NCI-H2227 (cell line): Measurements from ENCODE around the gene PKD2.

Experiments
- DNase-seq: peaks from one replicate; lab custom pipeline; 2025; ENCODE audit not compliant: unreplicated experiment; lab: John Stamatoyannopoulos, UW

Gene PKD2

DNA sequence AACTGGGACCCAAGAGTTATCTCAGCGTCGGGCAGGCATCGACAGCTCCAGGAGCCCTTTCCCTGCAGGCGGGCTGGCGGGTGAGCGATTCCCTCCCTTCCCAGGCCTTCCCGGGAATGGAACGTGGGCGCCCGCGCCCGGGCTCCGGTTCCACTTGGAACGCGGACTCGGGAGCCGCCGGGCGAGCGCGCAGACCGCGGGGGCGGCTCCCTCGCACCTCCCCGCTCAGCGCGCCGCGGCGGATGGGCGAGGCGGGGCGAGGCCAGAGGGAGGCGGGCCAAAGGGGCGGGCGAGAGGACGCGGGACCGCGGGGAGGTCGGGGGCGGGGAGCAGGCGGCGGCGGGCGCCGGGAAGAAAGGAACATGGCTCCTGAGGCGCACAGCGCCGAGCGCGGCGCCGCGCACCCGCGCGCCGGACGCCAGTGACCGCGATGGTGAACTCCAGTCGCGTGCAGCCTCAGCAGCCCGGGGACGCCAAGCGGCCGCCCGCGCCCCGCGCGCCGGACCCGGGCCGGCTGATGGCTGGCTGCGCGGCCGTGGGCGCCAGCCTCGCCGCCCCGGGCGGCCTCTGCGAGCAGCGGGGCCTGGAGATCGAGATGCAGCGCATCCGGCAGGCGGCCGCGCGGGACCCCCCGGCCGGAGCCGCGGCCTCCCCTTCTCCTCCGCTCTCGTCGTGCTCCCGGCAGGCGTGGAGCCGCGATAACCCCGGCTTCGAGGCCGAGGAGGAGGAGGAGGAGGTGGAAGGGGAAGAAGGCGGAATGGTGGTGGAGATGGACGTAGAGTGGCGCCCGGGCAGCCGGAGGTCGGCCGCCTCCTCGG is at the start of gene PKD2:
TSS of gene PKD2 (plus strand) at position 332 of the 818 bp plus-strand sequence. CDS start at position 431, 99 bp downstream.
- DNase-seq: peak; percentile 75

DNA sequence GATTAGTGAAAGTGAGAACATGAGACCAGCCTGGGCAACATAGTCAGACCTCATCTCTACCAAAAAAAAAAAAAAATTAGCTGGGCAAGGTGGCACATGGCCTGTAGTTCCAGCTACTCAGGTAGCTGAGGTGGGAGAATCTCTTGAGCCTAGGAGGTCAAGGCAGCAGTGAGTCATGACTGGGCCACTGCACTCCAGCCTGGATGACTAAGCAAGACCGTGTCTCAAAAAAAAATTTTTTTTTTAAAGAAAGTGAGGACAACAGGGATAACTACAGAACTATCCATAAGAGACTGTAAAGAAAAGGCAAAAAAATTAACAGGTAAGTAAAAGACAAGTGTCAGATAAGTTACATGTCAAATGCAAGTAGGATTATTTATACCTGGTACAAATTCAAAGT is 45.4 kb upstream of the PKD2 start:
- DNase-seq: no peak

DNA sequence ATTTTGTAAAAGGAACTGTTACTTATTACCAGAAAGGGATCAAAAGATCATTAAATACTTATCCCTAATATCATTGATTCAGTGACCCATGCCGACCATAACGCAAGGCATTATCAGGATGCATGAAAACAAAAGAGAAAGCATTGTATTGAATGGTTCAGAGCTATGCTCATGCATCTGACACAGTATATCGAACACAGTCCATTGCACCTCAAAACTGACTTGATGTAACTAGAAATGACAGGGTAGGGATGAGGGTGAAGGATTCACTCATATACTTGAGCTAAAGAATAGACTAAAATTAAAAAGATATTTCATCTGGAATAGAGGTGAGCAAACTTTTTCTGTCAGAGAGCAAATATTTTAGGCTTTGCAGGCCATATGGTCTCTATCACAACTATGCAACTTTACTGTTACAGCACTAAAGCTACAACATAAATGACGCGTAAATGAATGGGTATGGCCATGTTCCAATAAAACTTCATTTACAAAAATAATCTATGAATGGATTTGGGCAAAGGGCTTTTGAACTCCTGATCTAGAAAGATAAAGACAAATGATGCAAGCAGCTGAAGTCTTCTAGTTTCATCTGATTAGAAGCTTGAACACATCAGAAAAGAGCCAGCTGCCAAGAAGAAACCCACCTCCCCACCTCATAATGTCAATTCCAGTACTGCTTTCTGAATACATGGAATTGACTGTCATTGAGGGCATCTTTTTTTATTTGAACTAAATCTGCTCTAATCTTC is 44.9 kb upstream of the PKD2 start:
- no peak for DNase-seq

DNA sequence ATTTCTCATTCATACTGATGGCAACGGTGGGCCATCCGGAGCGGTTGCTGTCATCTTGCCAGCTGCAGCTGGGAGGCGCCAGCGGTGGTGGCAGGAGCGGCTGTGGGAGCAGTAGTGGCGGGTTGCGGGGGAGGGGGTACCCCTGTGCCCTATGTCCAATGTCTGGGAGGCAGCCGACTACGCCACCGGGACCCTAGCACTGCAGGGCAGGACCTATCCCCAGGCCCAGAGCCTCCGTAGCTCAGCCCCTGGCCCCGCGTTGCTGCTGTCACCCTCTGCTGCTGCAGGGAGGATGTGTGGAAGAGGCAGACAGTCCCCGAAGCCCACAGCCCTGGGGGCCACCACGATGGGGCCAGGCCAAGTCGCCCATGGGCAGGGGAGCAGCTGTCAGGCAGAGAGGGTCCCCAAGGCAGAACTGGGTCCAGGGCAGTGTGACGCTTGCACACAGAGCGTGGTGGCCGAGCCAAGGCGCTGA is 41.9 kb upstream of the PKD2 start:
- DNase-seq: no peak

DNA sequence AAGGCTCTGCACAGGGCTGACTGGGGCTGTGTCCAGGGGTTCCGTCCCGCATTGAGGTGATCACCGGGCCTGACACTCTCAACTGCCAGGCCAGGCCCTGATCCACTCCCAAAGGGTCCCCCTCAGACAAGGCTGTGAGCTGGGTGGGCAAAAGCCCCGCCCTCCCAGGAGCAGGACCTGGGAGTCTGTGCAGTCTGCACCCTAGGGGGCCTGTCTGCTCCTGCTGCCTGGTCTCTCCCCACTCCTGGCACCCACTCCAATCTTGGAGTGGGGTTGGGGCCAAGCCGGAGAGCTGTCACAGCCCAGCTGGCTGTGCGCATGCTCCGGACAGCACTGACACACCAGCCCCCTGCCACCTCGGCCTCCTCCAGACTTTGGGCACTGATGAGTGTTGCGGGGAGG is 41.3 kb upstream of the PKD2 start:
- DNase-seq: no peak

DNA sequence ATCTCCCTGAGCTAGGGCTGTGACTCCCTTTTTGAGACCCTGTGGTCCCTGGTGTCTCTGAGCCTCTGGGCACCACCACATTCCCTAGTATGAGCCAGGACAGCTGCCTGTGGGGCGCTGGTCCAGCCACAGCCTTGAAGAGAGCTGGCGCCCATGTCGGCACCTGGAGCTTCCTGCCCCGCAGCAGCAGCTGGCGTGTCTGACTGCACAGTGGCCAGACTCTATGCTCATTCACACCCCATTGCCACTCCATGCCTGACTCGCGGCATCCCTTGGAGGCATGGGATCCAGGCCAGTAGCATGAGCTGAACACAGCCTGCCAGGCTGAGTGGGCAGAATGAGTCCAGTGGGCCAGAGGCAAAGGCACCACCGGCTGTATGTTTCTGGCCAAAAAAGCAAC is 40.2 kb upstream of the PKD2 start:
- DNase-seq: no peak

DNA sequence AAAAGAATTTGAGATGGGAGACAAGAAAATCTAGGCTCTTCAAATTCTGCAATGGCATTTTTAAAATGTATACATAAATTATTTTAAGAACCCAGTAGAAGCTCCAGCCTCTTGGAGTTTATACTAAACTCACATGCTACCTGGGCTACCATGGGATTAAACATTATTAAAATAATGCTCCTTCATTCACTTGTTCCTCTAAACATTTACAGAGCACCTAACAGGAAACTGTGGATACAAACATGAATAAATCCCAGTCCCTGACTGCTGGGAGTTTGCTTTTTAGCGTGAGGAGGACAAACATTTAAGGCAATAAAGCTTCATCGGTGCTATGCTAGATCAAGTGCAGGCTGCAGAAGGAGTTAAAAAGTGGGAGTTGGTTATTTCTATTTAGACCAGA is 37.3 kb upstream of the PKD2 start:
- no peak for DNase-seq

DNA sequence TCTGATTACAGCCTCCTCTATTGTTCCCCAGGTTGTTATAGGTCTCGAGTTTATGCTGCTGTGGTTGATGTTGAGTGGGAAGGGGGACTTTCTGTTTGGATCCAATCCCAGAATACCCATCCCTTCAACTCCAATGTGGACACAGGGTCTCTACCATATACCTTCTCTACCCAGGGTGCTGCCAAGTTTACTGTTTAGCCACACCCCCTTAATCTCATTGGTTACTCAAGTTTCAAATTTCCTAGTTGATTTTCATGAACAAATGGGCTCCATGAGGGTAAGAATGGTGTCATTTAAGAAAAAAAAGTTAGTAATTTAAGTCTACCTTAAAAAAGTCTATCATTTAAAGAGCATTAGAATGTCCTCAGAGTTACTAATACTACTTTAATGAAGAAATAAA is 35.6 kb upstream of the PKD2 start:
- DNase-seq: no peak

DNA sequence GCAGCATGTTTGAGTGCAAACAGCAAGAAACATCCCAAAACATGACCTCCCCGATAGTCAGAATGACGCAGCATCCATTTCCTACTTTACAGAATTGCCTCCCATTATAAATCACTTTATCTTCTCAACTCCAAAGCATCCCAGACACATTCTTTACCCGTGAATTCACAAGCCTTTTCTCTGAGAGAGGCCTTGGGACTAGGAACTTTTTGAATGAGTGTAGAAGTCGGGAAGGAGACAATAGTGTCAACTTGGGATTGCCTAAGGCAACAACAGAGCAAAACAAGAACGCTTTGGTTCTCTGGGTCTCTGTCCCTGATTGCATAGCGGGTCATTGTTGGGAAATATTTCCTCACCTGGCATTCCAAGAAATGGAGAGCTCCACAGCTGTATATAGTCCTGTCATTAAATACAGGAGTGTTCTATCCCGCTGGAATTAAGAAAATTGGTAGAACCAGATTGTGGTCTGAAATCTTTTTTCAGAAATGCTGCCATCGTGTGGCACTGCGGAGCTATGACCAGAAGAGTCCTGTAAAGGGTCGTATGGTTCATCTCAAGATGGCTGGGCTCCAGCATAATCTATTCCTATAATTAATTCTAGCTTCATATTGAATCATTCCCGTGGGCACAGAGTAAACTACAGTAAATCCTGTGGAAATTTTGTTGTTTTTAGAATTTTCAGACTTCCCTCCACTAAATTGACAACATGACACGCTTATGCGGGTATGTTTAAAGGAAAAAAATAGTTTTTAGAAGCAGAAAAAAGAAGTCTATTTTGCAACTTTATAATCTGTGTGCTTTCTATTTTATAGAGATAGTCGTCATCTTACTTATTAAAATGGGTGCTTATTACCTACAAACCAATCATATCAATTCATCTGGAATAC is 33.9 kb upstream of the PKD2 start:
- DNase-seq: peak; percentile 37

DNA sequence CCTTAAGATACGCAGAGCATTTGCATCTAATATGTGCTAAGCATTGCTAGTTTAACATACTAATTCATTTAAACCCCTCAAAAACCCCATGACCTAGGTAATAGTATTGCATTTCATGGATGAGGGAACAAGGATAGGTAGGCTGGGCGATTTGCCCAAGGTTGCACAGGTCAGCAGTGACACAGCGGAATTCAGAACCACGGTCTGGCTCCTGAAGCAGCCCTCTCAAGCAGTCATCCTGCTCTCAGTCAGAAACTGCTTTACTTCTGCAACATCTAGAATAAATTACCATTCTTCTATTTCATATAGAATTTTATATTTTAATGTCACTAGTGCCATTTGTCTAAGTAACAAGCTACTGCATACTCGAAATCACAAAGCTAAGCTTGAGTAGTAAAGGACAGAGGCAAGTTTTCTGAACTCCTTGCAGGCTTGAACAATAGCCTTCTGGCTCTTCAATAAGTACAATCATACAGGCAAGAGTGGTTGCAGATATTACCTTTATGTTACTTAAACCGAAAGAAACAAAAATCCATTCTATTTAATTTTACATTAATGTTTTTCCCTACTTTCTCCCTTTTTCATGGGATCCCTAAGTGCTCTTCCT is 32.5 kb upstream of the PKD2 start:
- no peak for DNase-seq

DNA sequence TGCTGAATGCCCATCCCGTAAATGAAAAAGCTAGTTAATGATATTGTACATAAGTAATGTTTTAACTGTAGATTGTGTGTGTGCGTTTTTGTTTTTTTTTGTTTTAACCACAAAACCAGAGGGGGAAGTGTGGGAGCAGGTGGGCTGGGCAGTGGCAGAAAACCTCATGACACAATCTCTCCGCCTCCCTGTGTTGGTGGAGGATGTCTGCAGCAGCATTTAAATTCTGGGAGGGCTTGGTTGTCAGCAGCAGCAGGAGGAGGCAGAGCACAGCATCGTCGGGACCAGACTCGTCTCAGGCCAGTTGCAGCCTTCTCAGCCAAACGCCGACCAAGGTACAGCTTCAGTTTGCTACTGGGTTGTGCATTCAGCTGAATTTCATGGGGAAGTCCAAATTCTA is 32.0 kb upstream of the PKD2 start, which contains the start of gene SPP1:
TSS of gene SPP1 (plus strand) at position 249 of the 400 bp plus-strand sequence. CDS start 1,182 bp downstream, outside the sequence.
- DNase-seq: peak; percentile 15

DNA sequence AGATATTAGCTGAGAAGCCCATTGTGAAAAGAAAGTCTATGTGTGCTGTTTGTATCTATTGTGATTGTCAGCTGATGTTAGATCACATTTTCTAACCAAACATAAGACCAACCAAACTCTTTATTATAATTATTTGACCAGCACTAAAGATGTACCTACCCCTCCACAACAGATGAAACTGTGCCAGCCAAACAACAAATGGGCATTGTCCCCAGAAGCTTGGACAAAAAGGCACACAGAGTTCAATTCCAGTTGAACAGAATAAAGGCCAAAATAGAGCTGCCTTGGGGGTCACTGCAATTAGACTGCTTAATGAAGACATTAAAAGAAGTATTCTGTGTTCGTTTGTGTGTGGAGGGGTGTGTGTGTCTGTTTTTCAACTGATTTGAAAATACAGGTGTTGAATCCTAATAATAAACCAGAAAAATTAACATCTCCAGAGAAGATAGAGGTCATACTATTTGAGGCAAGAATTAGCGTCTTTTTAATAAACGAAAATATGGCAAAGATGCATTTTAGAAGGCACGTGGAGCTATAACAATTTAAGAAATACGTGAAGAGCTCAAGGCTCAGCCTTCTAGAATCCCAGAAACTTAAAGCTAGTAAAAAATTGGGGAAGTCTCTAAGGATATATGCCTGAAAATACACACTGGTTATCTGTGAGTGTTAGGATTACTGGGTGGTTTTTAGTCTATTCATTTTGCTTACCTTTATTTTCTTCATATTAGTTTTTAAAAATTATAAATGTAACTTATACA is 29.7 kb upstream of the PKD2 start:
- DNase-seq: no peak

DNA sequence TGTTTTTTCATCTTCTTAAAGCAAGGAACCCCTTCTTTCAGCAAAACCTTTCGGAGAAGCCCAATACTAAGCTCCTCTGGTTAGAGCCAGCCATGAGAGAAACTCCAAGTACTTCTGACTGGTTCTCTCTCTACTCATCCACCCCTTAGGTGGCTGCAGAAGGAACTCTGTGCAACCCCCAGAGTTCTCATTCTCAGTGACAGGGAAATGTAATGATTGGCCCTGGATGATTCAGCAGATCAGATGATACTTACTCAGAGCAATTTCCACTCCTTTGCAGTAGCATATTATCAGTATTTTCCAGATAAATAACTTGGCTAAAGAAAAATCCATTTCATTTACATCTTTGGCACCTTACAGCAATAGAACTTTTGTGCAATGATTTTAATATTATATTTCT is 28.8 kb upstream of the PKD2 start:
- DNase-seq: no peak

DNA sequence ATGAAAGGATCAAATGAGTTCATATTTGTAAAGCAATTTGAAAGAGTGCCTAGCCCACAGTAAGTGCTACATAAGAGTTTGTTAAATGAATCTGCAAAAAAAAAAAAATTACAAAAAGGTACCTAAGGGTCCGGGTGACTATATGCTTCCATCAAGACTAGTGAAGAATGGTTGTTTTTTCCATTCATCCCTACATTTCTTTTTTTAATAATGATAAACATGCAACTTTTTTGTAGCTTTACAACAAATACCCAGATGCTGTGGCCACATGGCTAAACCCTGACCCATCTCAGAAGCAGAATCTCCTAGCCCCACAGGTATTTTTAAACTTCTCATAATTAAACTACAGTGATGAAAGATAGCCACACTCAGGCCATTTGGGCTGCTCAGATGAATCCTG is 27.6 kb upstream of the PKD2 start:
- no peak for DNase-seq

DNA sequence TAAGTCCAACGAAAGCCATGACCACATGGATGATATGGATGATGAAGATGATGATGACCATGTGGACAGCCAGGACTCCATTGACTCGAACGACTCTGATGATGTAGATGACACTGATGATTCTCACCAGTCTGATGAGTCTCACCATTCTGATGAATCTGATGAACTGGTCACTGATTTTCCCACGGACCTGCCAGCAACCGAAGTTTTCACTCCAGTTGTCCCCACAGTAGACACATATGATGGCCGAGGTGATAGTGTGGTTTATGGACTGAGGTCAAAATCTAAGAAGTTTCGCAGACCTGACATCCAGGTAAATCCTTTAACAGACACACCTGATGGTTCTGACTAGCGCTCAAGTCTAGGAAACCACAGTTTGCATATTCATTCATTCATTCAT is 25.9 kb upstream of the PKD2 start:
- no peak for DNase-seq

DNA sequence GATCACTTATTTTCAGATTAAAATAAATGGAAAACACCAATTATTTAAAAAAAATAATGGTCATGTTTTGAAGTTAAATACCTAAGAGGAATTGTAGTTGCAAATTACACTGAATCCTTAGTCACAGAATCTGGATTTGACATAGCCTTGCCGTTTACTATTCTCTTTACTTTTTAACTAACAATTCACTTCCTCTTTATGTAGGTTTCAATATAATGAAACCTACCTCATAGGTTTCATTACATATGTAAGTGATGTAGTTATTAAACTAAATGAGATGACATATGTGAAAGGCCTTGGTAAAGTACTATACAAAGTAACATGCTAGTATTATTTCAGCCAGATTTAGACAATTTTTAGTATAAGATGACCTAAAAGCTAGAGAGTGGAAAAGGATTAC is 25.4 kb upstream of the PKD2 start:
- DNase-seq: no peak

DNA sequence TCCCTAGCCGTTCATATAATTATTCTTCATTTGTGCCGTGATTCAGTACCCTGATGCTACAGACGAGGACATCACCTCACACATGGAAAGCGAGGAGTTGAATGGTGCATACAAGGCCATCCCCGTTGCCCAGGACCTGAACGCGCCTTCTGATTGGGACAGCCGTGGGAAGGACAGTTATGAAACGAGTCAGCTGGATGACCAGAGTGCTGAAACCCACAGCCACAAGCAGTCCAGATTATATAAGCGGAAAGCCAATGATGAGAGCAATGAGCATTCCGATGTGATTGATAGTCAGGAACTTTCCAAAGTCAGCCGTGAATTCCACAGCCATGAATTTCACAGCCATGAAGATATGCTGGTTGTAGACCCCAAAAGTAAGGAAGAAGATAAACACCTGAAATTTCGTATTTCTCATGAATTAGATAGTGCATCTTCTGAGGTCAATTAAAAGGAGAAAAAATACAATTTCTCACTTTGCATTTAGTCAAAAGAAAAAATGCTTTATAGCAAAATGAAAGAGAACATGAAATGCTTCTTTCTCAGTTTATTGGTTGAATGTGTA is 24.9 kb upstream of the PKD2 start:
- DNase-seq: no peak

DNA sequence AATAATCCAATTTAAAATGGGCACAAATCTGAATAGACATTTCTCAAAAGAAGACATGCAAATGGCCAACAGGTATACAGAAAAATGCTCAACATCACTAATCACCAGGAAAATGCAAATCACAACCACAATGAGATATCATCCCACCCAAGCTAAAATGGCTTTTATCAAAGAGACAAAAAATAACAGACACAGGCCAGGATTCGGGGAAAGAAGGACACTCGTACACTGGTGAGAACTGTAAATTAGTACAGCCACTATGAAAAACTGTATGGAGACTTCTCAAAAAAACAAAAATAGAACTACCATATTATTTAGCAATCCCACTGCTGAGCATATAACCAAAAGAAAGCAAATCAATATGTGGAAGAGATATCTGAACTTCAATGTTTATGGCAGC is 23.4 kb upstream of the PKD2 start:
- no peak for DNase-seq

DNA sequence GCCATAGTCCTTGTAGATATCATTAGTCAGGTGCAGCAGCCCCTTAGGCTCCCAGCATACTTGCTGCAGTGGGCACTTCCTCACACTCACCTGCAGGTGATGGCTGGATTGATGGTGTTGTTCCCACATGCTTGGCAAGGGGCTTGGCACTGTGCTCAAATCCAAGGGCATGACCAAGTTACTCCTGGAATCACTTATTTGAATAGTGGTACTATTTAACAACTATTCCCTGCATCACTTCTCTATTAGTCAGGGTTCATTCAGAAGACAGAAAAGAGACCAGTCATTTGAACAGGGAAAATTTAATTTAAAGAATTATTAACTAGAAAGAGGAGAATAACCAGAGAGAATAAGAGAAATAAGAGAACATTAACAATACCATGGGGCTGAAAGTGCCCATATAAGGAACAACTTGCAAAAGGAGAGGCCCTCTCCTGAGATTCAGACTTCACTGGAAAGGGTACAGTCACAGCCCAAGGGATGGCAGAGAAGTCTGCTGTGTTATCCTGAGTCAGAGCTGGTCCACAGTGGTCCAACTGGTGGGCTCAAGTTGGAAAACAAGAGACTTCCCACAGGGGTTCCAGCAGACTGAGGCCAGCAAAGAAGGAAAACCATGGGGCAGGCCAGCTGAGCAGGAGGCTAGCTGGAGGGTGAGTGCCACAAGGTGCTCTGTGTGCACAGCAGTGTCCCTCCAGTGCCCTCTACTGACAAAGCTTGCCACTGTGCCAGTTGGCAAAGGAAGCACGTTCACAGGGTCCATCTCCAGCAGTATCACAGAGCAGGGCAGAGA is 22.1 kb upstream of the PKD2 start:
- DNase-seq: peak; percentile 2
